IPS-18a (cell line): ENCODE data around the gene MYO16.

ENCODE experiments used
- H3K27ac ChIP-seq: one replicate; pipeline ENCODE4 v1.5.1; 2013; ENCODE audit warnings: low read length
- H3K27me3 ChIP-seq: one replicate; pipeline ENCODE4 v1.6.1; 2013; ENCODE audit warnings: mild to moderate bottlenecking, low read length; ENCODE audit not compliant: control insufficient read depth, insufficient read depth
- H3K36me3 ChIP-seq: one replicate; pipeline ENCODE4 v1.6.1; 2013; ENCODE audit warnings: low read depth, low read length; ENCODE audit not compliant: control insufficient read depth
- H3K4me1 ChIP-seq: one replicate; pipeline ENCODE4 v1.6.1; 2013; ENCODE audit warnings: low read depth, low read length; ENCODE audit not compliant: control insufficient read depth
- H3K4me3 ChIP-seq: one replicate; pipeline ENCODE4 v1.5.1; 2013; ENCODE audit warnings: low read length
- H3K9ac ChIP-seq: one replicate; pipeline ENCODE4 v1.6.1; 2013; ENCODE audit warnings: mild to moderate bottlenecking, low read length, moderate library complexity
- H3K9me3 ChIP-seq: one replicate; pipeline ENCODE4 v1.6.1; 2013; ENCODE audit warnings: low read depth, low read length; ENCODE audit not compliant: control insufficient read depth

Gene MYO16

DNA sequence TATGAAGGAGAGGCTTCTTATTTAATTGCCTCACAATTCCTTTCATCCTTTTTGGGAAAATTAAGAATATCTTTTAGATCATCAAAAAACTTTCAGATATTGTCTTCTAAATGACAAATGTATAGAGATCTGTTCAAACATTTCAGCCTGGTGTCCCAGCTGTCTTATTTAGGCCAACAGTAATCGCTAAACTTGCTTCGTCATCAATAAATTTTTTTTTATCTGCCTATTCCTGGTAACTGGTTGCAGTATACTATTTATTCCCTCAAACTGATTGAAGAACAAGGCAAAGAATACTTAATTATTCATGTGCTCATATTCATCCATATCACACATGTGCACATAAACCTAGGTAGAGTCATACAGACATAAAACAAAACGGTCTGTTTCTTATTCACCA, 5.3 kb upstream of the MYO16 start:
- no peak overlapping the region for H3K9ac ChIP-seq
- no peaks in the 10 kb centered on the region for H3K27me3 ChIP-seq
- H3K36me3 ChIP-seq = no peaks in the 10 kb centered on the region
- H3K4me3 ChIP-seq = no peak overlapping the region
- no peaks in the 10 kb centered on the region for H3K9me3 ChIP-seq
- H3K27ac ChIP-seq = no peak overlapping the region
- peaks cover 2% of the 10 kb centered on the region for H3K4me1 ChIP-seq

DNA sequence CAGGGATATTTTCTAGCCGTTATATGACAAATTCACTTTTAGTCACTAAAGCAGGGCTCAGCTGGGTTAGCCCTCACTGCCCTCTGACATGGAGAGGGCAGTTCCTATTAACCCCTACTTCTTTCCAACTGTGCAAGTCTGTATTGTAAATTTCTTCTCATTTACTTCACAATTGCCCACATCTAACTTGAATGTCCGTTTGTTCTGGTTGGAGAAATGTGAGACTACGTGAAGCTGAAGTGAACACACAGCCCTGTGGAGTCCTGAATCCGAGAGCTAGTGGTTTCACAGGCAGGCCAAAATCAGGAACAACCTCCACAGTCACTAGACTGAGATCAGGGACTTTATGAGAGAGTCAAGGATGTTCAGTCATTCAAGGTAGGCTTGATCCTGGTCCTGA, 4.4 kb upstream of the MYO16 start:
- Histone ChIP-seq H3K4me3 (no peak overlapping the region), H3K27ac (no peak overlapping the region), H3K27me3 (no peaks in the 10 kb centered on the region), H3K9ac (no peak overlapping the region), H3K4me1 (peaks cover 4% of the 10 kb centered on the region), H3K9me3 (no peaks in the 10 kb centered on the region), H3K36me3 (no peaks in the 10 kb centered on the region)

DNA sequence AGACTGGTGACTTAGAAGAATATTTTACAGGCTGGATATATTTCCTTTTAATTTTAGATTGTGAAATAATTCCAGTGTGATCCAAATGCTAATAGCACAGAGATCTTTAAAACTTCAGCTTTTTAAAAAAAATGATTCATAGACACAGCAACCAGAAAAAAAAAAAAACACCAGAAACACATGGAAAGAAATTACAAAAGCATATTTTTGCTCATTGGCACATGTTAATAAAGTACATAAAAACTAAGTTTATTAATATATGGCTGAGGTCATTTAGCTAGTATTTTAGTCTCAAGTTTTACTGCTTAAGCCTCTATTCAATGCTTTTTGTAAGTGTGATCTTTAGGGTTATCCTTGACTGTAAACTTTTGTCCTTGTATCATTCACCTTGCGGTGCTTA, 577 bp downstream of the MYO16 start:
- Histone ChIP-seq H3K36me3 (no peaks in the 10 kb centered on the region), H3K4me1 (peaks cover 4% of the 10 kb centered on the region), H3K9ac (no peak overlapping the region), H3K4me3 (no peak overlapping the region), H3K27me3 (no peaks in the 10 kb centered on the region), H3K27ac (no peak overlapping the region), H3K9me3 (no peaks in the 10 kb centered on the region)

DNA sequence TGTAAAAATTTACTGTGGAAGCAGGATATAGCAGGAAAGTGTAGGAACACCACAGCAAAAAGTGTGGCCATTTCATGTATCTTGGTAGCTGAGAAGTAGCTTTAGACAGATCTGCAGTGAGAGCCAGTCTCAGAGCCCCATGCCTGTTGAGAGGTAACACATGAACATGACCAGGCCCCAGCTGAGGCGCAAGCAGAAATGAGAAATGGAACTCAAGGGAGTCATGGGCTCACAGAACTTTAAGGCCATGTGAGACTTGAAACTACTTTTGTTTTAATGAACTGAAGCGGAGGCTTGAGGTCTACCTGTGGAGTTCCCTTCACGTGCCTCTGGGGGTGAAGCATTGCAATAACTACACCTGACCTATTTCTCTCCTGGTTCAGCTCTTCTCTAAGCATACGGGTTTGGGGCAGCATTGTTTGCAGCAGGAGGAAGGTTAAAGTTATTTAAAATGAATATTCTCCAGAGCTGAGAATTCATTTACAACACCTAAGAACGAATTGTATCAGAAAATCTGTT, 3.3 kb downstream of the MYO16 start:
- Histone ChIP-seq H3K27ac (no peak overlapping the region), H3K9me3 (no peaks in the 10 kb centered on the region), H3K36me3 (no peaks in the 10 kb centered on the region), H3K27me3 (no peaks in the 10 kb centered on the region), H3K4me1 (peaks cover 4% of the 10 kb centered on the region), H3K9ac (no peak overlapping the region), H3K4me3 (no peak overlapping the region)

- H3K36me3 ChIP-seq = no peaks in the 10 kb centered on the region
- H3K9me3 ChIP-seq = no peaks in the 10 kb centered on the region
- no peak overlapping the region for H3K4me3 ChIP-seq
- H3K27ac ChIP-seq = no peak overlapping the region
- H3K9ac ChIP-seq = no peak overlapping the region
- H3K4me1 ChIP-seq = no peaks in the 10 kb centered on the region
- no peaks in the 10 kb centered on the region for H3K27me3 ChIP-seq
Measured at GRCh38 chr13:108638901-108639300, 9.5 kb downstream of the MYO16 start.

GRCh38 chr13:108643646-108644353, 14.4 kb downstream of the MYO16 start:
- no peaks in the 10 kb centered on the region for H3K27me3 ChIP-seq
- no peaks in the 10 kb centered on the region for H3K4me1 ChIP-seq
- no peaks in the 10 kb centered on the region for H3K36me3 ChIP-seq
- H3K4me3 ChIP-seq = no peak overlapping the region
- no peak overlapping the region for H3K27ac ChIP-seq
- H3K9ac ChIP-seq = no peak overlapping the region
- no peaks in the 10 kb centered on the region for H3K9me3 ChIP-seq

DNA sequence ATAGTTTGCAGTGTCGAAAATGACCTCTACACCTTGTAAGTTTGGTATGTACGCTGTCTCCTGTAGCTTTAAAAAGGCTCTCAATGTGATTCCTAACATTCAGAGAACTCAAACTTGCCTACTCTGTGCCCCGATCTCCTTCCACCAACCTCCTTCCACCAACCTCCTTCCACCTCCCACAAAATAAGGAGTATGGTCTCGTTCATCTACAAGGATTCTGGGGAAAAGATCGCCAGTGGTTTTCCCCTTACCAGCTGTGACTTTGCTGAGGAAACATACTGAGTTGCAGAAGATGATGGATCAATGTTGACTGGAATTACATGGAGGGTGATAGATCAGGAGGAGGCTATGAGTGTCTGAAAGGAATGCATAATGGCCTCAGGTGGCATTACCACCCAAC, 16.0 kb downstream of the MYO16 start:
- no peaks in the 10 kb centered on the region for H3K27me3 ChIP-seq
- no peaks in the 10 kb centered on the region for H3K36me3 ChIP-seq
- H3K9ac ChIP-seq = no peak overlapping the region
- no peak overlapping the region for H3K27ac ChIP-seq
- no peaks in the 10 kb centered on the region for H3K9me3 ChIP-seq
- H3K4me3 ChIP-seq = no peak overlapping the region
- no peaks in the 10 kb centered on the region for H3K4me1 ChIP-seq

DNA sequence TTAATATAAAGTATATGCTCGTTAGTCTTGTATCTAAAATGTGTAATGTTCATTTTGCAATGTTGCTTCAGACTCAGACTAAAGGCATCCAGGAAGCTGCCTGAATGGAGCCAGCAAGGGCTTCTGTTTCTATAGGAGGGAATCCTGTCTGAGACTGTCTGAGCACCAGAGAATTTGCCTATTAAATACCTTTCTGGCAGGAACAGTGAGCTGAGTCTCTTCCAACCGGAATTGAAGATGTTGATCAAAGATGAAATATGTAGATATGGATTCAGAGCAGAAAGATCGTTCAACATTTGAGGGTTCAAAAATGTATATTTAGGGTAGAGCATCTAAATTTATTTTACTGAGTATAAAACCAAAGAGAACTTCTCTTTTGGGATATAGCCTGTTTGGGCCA, 20.9 kb downstream of the MYO16 start:
- no peaks in the 10 kb centered on the region for H3K36me3 ChIP-seq
- no peaks in the 10 kb centered on the region for H3K27me3 ChIP-seq
- no peak overlapping the region for H3K4me3 ChIP-seq
- H3K9me3 ChIP-seq = no peaks in the 10 kb centered on the region
- H3K9ac ChIP-seq = no peak overlapping the region
- no peaks in the 10 kb centered on the region for H3K4me1 ChIP-seq
- no peak overlapping the region for H3K27ac ChIP-seq

- H3K27ac ChIP-seq = no peak overlapping the region
- H3K4me3 ChIP-seq = no peak overlapping the region
- no peaks in the 10 kb centered on the region for H3K27me3 ChIP-seq
- H3K4me1 ChIP-seq = no peaks in the 10 kb centered on the region
- H3K9me3 ChIP-seq = no peaks in the 10 kb centered on the region
- H3K36me3 ChIP-seq = no peaks in the 10 kb centered on the region
- no peak overlapping the region for H3K9ac ChIP-seq
Measured at GRCh38 chr13:108656742-108657141, 27.3 kb downstream of the MYO16 start.

DNA sequence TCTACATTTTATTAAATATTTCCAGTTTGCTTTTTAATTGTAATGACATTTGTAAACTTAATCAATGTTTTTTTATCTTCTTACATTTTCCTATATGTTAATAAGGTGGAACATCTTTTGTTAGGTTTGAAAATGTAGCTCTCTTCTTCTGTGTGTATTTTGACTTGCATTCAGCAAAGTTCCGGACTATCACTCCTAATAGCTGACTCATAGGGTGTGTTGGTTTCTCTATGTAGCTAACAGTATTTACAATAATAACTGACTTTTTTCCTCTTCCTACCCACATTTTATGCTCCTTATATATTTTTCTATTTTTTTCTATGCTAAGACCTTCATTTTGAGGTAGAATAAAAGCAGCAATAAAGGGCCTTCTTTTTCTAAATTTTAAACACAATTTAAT, 28.1 kb downstream of the MYO16 start:
- no peak overlapping the region for H3K9ac ChIP-seq

GRCh38 chr13:108662528-108662927, 33.1 kb downstream of the MYO16 start:
- Histone ChIP-seq H3K9ac (no peak overlapping the region), H3K4me3 (no peak overlapping the region), H3K36me3 (no peaks in the 10 kb centered on the region), H3K4me1 (no peaks in the 10 kb centered on the region), H3K9me3 (no peaks in the 10 kb centered on the region), H3K27me3 (no peaks in the 10 kb centered on the region), H3K27ac (no peak overlapping the region)

More for the DNA sequence above, 28.1 kb downstream of the MYO16 start:
- Histone ChIP-seq H3K4me1 (no peaks in the 10 kb centered on the region), H3K27me3 (no peaks in the 10 kb centered on the region), H3K27ac (no peak overlapping the region), H3K36me3 (no peaks in the 10 kb centered on the region), H3K9me3 (no peaks in the 10 kb centered on the region), H3K4me3 (no peak overlapping the region)

DNA sequence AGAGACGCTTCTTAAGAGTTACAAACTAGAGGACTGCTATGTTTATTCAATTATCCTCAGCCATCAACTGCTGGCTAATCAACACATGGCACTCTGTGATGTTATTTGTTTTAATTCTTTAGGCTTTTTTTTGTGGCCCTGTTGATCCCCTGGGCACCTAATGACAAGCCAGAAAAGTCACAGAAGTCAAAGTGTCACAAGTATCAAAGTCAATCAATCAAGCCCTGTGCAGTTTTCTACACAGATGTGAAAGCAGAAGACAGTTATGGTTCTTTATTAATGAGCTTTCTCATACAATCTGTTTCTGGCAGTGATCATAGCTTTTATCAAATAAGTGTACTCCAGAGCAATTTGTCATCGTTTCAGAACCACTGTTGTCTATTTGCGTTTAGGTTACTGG, 34.3 kb downstream of the MYO16 start:
- no peak overlapping the region for H3K9ac ChIP-seq
- H3K9me3 ChIP-seq = no peaks in the 10 kb centered on the region
- H3K27ac ChIP-seq = no peak overlapping the region
- no peaks in the 10 kb centered on the region for H3K27me3 ChIP-seq
- H3K36me3 ChIP-seq = no peaks in the 10 kb centered on the region
- no peaks in the 10 kb centered on the region for H3K4me1 ChIP-seq
- no peak overlapping the region for H3K4me3 ChIP-seq
